Heart left ventricle (tissue), 16 donors: Measurements from ENCODE around the gene CRADD. TPM values are rescaled to one million over a fixed set of nuclear protein-coding genes. Genes with fewer than 3 reads are reported as not detected.
"Not testable (repeated sequence)": the region's sequence is repeated elsewhere in the genome, so short reads cannot be mapped to it uniquely, and the experiment has no call there.

Source experiments
- ATAC-seq, 4 donors: fragments of 200-7000 bp; cut with Tn5 transposase; one replicate each; pipeline ENCODE4 v1.9.1; 2020 to 2022; ENCODE audit warnings: moderate library complexity in 4 of 4, mild to moderate bottlenecking in 3 of 4, moderate number of reproducible peaks in 1 of 4
- DNase-seq, 5 donors: peaks; one replicate each; pipeline ENCODE4 v3.0.0-alpha.2; 2020
- H3K27ac ChIP-seq, 12 donors: fragments of 200-600 bp; sonication (generic) in 4 of 12; one replicate each; pipeline versions ENCODE4 v1.5.0 to v1.8.0; 2016 to 2022; ENCODE audit warnings: mild to moderate bottlenecking in 2 of 12
- H3K27me3 ChIP-seq, 9 donors: fragments of 200-600 bp; sonication (generic) in 2 of 9; one replicate each; pipeline versions ENCODE4 v1.5.1 to v1.8.0; 2016 to 2022; ENCODE audit warnings: mild to moderate bottlenecking in 3 of 9
- H3K36me3 ChIP-seq, 9 donors: fragments of 200-600 bp; sonication (generic) in 2 of 9; one replicate each; pipeline versions ENCODE4 v1.5.0 to v1.8.0; 2018 to 2022; ENCODE audit warnings: mild to moderate bottlenecking in 2 of 9
- H3K4me1 ChIP-seq, 12 donors: fragments of 200-600 bp; sonication (generic) in 4 of 12; one replicate each; pipeline versions ENCODE4 v1.5.0 to v1.8.0; 2016 to 2022; ENCODE audit warnings: mild to moderate bottlenecking in 3 of 12
- H3K4me3 ChIP-seq, 12 donors: fragments of 200-600 bp; sonication (generic) in 4 of 12; one replicate each; pipeline versions ENCODE4 v1.5.0 to v1.8.0; 2017 to 2022; ENCODE audit warnings: mild to moderate bottlenecking in 9 of 12, moderate library complexity in 4 of 12
- H3K9me3 ChIP-seq, 12 donors: fragments of 200-600 bp; sonication (generic) in 4 of 12; one replicate each; pipeline versions ENCODE4 v1.5.0 to v1.8.0; 2016 to 2022; ENCODE audit warnings: mild to moderate bottlenecking in 1 of 12
- POLR2A ChIP-seq, 2 donors: fragments of 450-650 bp; IDR thresholded peaks; one replicate each; pipeline ENCODE4 v1.6.1; 2017; ENCODE audit warnings: antibody characterized with exemption in 2 of 2, mild to moderate bottlenecking in 2 of 2, moderate library complexity in 2 of 2
- WGBS, 4 donors: extraction: QIAGEN DNeasy Blood & Tissue Kit in 2 of 4; methylation state at CpG; one replicate each; pipeline versions ENCODE4 v1.1.5 to v1.1.7; 2013 to 2018; 5-methylcytosine and 5-hydroxymethylcytosine counted together
- intact Hi-C, 10 donors: fragments of 100-400 bp; cut with DNase I; formaldehyde crosslinking; loops; one replicate each; pipeline versions ENCODE4 v1.11.1 to v1.14.2; 2022
- polyA plus RNA-seq, 2 donors: library from polyadenylated mRNA; stranded (reverse); fragments of 200-250 nt; gene quantifications; one replicate each; pipeline ENCODE4 v1.2.3, GENCODE V29; 2013
- total RNA-seq, 9 donors: library from RNA; depleted of rRNA in 2 of 9; stranded (reverse); fragments of >200 nt in 2 of 9; fragmentation: NEBNext Ultra II Directional in 3 of 9; extraction: Animal tissue kit (Norgen Biotek cat#: 25700) in 3 of 9; gene quantifications; one replicate each; pipeline versions ENCODE4 v1.1.0 to v1.2.4, GENCODE V29; 2016 to 2023
- TF ChIP-seq, protein P1 (sequence below), 12 donors: fragments of 200-600 bp; sonication (generic) in 4 of 12; IDR thresholded peaks; one replicate each; pipeline versions ENCODE4 v1.5.0 to v1.8.0; 2018 to 2022; ENCODE audit warnings: antibody characterized with exemption in 12 of 12, mild to moderate bottlenecking in 5 of 12
- donor health status: ischemic (EF 13 %, LVEDD 7.1; RV severe dilation, severe dysfunction).
- donor health status: healthy with polysubstance abuse.
- donor health status: DM: no; HTN: yes; CAD: no.
- donor health status: DM: no; HTN: no; CAD: no.
- donor health status: ischemic (EF 25% LVEDD 6.9; RV normal size, moderate dysfunction).
- donor health status: ischemic (EF 25% LVEDD 5.7; RV mildly dilated, moderate dysfunction).
- donor health status: healthy.
- donor health status: DM: yes; HTN: yes; CAD: no.
- donor health status: ischemic (EF 35%, LVEDD 5.7; RV mildly dilated, moderate dysfunction).
- donor health status: nonischemic (EF 11% LVEDD 7.7; RV severe dilation, severe dysfunction).
- donor health status: DM: yes; HTN: yes; CAD: no.
- donor health status: PGD.
- donor health status: ischemic (EF 29% LVEDD 5.4; RV normal size, mild dysfunction).
- donor health status: nonischemic (EF 23%, LVEDD 6.1; RV moderate dilation, normal function).

The CRADD gene
- total and polyA plus RNA-seq, 11 donors = 11.0 to 100 (median 44.5) TPM

- no peak overlapping the region for H3K4me3 ChIP-seq
- intact Hi-C loops = loop anchor here in 3 of 10 donors (5.0 to 10.0 kb wide), 4 partner anchors 38 to 210 kb away; no protein-coding TSS in a partner anchor
- no peak overlapping the region for H3K27ac ChIP-seq
- ATAC-seq = no peak
- no peaks in the 10 kb centered on the region for H3K9me3 ChIP-seq
- no peak for DNase-seq
- 50 to 80% (median 76%) methylated on average over 5 of the region's 5 CpGs for WGBS, 4 donors
- no peaks in the 10 kb centered on the region for H3K36me3 ChIP-seq
- no peaks in the 10 kb centered on the region for H3K27me3 ChIP-seq
- TF ChIP-seq, protein P1, sequence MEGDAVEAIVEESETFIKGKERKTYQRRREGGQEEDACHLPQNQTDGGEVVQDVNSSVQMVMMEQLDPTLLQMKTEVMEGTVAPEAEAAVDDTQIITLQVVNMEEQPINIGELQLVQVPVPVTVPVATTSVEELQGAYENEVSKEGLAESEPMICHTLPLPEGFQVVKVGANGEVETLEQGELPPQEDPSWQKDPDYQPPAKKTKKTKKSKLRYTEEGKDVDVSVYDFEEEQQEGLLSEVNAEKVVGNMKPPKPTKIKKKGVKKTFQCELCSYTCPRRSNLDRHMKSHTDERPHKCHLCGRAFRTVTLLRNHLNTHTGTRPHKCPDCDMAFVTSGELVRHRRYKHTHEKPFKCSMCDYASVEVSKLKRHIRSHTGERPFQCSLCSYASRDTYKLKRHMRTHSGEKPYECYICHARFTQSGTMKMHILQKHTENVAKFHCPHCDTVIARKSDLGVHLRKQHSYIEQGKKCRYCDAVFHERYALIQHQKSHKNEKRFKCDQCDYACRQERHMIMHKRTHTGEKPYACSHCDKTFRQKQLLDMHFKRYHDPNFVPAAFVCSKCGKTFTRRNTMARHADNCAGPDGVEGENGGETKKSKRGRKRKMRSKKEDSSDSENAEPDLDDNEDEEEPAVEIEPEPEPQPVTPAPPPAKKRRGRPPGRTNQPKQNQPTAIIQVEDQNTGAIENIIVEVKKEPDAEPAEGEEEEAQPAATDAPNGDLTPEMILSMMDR (IDR thresholded peaks at IDR 0.05) = no peak
- peaks cover 0 to 19% (median 13%) of the 10 kb centered on the region in 12 donors for H3K4me1 ChIP-seq
These were observed 207.8 kb downstream of the CRADD start for GRCh38 chr12:93884794-93885460.

- not testable (repeated sequence) for H3K9me3 ChIP-seq, H3K27ac ChIP-seq, H3K36me3 ChIP-seq, H3K27me3 ChIP-seq, H3K4me1 ChIP-seq, DNase-seq, H3K4me3 ChIP-seq, ATAC-seq
- intact Hi-C loops = loop anchor here in 1 of 10 donors (5.0 to 10.0 kb wide), 2 partner anchors 64 to 209 kb away; no protein-coding TSS in a partner anchor
- 96 to 97% (median 97%) methylated on average over 7 of the region's 7 CpGs for WGBS, 4 donors
These were observed 208.9 kb downstream of the CRADD start for GRCh38 chr12:93885973-93886532.

GRCh38 chr12:93886533-93887511 lies 209.6 kb downstream of the CRADD start:
- no peaks in the 10 kb centered on the region for H3K36me3 ChIP-seq
- 84 to 89% (median 87%) methylated on average over 18 of the region's 18 CpGs for WGBS, 4 donors
- intact Hi-C loops = loop anchor here in 1 of 10 donors (5.0 to 10.0 kb wide), 2 partner anchors 65 to 208 kb away; no protein-coding TSS in a partner anchor
- no peak overlapping the region for H3K4me3 ChIP-seq
- ATAC-seq (no peak), DNase-seq (no peak)
- peaks cover 0 to 4% (median 0%) of the 10 kb centered on the region in 12 donors for H3K4me1 ChIP-seq
- no peaks in the 10 kb centered on the region for H3K27me3 ChIP-seq
- H3K27ac ChIP-seq = no peak overlapping the region
- no peak for TF ChIP-seq POLR2A (IDR thresholded peaks at IDR 0.05)
- TF ChIP-seq, protein P1 (IDR thresholded peaks at IDR 0.05) = no peak
- no peaks in the 10 kb centered on the region for H3K9me3 ChIP-seq

DNA sequence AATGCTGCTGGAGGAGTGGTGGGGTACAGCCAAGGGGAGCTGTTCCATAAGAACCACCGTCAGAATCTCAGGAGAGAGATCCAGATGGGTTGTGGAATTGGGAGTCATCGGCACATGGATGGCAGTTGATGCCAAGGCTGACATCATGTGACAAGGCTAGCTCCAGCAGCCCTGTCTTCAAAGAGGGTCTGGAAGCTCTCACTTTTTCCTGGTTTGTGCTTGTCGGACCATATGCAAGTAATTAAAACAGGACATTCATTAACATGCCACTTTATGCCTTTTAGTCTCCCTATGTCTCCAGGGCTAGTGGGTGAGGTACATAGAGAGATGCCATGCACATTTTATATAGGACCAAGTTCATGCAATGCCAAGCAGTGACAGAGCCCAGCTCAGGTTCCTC lies 211.8 kb downstream of the CRADD start:
- no peak overlapping the region for H3K27ac ChIP-seq
- H3K9me3 ChIP-seq = no peaks in the 10 kb centered on the region
- no peak overlapping the region for H3K4me3 ChIP-seq
- TF ChIP-seq, protein P1 (IDR thresholded peaks at IDR 0.05) = no peak
- no peak for TF ChIP-seq POLR2A (IDR thresholded peaks at IDR 0.05)
- peaks cover under 1 to 24% (median 16%) of the 10 kb centered on the region in 12 donors for H3K4me1 ChIP-seq
- H3K27me3 ChIP-seq = no peaks in the 10 kb centered on the region
- ATAC-seq (no peak), DNase-seq (no peak)
- WGBS, 4 donors = 53 to 75% (median 65%) methylated on average over 3 of the region's 3 CpGs
- intact Hi-C loops = loop anchor here in 1 of 10 donors (5.0 to 10.0 kb wide), 2 partner anchors 67 to 206 kb away; no protein-coding TSS in a partner anchor
- H3K36me3 ChIP-seq = no peaks in the 10 kb centered on the region
